Islet of Langerhans (tissue), 1 donor: ENCODE measurements around the gene FAM20C.

Experiments used
- FAIRE-seq: peaks from one replicate; lab custom pipeline; 2011; peaks lifted over from hg19 to GRCh38; lab: Jason Lieb, UNC

The FAM20C gene

DNA sequence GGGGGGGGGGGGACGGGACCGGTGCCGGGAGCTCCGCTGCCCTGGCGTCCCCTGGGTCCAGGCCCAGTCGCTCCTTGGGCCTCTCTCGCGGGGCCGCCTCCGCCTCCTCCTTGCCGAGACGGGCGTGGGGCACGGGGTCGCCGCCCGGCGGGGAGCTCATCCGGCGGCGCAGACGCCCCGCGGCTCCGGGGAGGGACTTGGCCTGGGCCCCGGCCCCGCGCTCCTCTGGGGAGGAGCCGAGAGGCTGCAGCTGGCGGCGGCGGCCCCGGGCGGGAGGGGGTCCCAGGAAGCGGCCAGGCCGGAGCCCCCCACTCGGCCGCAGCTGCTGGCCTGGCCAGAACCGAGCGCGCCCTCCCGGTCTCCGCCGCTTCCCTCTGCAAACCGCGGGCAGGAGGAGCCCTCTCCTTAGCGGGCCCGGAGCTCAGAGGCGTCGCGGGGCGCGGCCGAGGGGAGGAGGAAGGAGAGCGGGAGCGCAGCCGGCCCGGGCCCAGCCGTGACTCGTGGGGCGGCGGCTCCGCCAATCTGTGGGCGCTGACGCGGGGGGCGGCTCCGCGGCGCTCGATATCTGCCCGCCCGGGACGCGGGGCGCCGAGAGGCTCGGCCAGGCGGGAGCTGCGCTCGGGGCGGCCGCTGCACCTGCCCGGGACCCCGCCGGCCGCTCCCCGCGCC, at the start of gene FAM20C:
Gene FAM20C (plus strand): TSS at position 591 of the 669 bp plus-strand sequence. CDS start 629 bp downstream, outside the sequence.
- no peak for FAIRE-seq

DNA sequence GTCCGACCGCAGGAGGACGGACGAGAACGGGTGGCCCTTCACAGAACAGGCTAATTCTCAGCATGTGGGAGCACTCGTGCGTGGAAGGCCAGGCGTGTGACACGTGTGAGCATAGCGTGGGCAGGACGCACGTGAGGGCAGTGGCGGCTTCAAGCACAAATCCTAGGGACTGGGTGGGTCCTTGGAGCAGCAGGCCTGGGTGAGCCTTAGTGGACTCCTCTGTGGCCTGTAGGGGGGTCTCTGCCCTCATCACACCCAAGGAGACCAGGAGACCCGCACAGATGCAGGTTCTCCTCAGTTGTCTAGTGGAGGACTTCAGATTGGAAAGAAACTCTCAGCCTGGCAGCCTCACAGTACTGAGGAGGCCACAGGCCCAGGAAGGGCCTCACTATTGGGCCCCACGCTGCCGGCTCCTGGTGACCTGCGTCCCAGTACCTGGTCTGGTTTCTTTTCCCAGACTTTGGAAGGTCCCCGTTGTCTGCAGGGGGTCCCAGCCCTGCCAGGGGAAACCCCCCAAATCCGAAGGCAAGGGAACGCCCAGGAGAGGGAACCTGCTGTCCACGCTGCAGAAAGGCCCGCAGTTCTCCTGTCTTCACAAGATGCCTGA, 49.1 kb upstream of the FAM20C start:
- no peak for FAIRE-seq

DNA sequence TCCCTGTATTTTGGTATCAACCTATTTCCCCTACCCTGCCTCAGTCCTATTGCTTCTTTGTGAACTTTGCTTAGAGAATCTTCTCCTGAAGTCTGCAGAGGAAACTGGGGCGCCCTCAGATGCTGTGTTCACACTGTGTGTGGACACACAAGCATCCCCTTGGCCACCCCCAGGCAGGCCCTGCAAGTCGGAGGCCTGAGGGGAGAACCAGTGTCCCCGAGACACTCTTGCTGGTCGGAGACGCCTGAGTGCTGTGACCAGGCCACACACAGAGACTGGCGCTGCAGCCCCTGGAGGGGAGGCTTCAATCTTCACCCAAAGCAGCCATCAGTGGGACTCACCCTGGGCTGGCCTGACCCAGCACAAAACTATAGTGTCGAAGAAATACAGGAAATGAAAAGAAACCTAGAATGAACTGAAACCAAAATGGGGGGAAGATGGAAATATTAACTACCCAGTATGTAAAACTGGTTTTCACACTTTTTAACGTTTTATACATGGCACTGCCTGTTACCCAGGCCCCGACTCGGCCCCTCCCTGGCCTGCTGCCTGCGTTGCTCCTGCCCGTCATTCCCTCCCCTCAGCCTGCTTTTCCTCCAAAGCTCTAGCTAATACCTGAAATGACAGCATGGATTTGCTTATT, 48.4 kb upstream of the FAM20C start:
- FAIRE-seq = no peak

DNA sequence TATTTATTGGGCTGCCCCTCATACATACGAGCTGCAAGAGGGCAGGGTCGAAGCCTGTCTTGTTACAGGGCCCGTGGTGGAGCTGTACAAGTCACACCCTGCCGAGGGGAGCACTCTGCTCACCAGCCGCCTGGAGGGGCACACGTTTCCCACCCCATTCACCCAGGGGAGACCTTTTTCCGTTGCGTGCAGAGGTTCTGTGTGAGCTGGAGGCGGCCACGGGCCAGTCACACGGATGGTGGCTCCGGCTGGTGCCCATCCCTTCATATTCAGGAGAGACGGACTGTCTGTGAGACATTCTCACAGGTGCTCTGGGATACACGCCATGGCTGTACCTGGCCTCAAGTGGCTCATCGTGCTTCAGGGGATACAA, 47.9 kb upstream of the FAM20C start:
- FAIRE-seq = no peak

DNA sequence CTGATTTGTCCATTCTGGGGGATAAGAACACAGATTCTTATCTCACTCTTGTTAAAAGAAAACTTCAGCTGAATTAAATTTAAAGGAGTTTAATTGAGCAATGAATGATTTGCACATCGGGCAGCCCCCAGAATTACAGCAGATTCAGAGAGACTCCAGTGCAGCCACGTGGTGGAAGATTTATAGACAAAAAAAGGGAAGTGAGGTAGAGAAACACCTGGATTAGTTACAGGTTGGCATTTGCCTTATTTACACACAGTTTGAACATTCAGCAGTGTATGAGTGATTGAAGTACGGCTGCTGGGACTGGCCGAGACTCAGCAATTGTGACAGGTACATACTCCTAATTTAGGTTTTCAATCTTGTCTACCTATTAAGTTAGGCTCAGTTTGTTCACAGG, 46.5 kb upstream of the FAM20C start:
- FAIRE-seq = no peak

DNA sequence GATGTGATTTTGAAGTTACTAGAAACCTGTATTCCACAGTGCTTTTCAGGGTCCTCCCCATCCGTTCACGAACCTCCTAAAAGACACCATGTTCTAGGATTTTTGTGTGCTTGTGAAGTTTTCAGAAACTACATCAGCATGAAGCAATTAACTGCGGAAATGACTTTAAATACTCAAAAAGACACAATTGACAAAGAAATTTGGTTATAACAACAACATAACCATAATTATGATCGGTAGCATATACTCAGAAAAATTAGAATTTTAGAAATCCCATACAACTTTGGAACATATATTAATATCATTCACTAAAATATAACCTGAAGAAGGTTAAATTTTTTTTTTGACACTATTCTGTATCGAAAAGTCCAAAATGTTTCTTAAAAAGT, 43.8 kb upstream of the FAM20C start:
- peak; percentile 83 for FAIRE-seq

DNA sequence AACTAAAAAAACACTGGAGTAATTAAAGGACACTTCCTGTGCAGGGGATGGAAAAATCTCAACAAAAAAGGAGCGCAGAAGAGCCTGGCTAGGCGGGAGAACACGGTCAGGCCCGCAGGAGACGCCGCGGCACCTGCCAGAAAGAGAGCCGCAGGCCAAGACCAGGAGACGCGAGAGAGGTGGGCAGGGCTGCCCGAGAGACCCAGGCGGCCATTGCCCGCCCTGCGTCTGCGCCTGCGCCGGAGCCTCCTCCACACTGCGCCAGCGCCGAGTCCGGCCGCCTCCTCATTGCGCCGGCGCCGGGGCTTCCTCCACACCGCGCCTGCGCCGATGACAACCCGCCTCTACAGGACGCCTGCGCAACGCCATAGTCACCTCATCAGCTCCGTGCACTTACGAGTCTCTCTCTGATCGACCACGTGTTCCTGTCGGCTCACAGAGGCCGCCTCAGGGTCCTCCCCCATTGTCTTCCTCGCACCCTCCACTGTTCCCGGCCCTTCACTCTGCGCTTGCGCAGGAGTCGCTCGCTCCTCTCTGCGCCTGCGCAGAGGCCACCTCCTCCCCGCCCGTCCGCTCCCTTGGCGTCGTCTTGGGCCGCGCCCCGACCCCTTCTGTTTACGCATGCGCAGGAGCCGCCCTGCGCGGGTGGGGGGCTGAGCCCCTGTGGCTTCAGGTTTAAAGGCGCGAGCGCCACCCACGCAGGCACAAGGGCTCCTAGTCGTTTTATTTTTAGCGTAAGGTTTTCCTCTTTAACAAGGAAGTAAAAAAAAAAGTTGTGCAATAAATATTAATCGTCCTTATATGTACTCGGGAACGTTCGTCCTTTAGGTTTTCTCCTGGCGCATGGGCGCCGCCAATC, 43.2 kb upstream of the FAM20C start:
- no peak for FAIRE-seq

DNA sequence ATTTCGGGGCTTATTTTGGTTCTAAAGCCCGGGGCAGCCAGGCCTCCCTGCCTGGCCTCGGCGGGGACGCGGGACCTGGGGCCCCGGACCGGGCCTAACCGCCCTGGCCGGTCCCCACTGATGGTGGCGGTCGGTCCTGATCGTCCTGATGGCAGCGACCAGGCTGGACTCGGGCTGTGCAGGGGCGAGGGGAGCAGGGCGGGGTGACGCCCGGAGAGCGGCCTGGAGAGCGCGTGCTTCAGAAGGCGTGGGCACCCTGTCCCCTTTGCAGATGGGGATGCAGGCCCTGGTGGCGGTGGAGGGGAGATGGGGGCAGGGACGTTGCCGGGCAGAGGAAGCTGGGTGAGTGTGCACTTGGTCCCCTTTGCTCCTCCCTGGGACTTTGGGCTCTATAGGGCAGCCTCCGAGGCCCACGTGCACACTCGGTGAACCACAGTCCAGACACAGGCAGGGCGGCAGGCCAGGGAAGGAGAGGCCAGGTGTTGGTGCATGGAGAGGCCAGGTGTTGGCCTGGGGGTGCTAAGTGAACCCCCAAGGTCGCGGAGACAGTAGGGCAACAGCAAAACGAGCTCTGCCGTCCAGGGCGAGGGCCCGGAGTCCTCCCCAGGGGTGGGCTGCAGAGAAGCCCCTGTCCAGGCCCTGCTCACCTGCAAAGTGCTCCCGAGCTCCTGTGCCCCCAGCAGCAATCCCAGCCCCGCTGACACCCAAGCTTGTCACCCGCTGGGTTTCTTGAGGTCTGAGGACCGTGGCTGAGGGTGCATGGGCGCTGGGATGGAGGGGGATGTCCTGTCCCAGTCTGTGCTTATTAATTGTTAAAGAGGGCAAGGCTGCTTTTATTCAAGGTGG, 42.4 kb upstream of the FAM20C start:
- FAIRE-seq = no peak

DNA sequence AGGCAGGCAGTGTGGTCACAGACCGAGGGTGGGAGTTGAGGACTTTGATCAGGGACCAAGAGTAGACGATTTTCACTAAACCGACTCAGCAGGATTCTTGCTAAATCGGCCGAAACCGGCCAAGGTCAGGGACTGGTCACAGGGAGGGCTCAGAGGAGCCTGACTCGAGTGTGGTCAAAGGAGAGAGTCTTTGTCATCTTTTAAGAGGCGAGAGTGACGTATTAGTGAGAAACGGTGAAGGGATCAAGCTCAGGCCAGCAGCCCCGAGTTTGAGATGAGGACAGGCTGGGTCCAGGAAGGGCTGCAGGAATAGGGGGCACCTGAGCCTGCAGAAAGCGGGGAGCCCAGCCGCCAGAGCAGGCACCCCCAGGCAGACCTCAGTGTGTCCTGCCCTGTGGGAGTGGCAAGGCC, 41.6 kb upstream of the FAM20C start:
- FAIRE-seq = no peak

DNA sequence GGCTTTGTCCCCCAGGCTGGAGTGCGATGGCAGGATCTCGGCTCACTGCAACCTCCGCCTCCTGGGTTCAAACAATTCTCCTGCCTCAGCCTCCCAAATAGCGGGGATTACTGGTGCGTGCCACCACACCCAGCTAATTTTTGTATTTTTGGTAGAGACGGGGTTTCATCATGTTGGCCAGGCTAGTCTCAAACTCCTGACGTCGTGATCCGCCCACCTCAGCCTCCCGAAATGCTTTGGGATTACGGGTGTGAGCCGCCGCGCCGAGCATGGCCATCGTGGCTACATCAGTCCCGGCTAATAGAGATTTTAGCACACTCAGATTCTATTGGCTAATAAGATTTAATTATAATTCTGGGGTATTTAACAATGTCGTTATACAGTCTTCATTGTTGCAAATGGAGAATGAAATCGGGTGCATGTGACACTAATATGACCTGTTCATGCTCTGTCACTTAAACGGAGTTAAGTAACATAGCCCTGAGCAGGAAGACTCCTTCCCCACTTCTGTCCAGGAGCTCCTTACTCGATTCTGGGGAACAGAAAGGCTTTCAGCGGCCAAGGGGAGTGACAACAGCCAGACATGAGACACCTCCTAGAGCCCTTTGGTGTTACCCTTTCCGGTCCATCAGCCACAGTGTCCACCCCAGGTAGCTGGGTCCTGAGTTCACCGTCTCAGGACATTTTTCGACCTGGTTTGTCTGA, 40.9 kb upstream of the FAM20C start:
- FAIRE-seq = no peak

DNA sequence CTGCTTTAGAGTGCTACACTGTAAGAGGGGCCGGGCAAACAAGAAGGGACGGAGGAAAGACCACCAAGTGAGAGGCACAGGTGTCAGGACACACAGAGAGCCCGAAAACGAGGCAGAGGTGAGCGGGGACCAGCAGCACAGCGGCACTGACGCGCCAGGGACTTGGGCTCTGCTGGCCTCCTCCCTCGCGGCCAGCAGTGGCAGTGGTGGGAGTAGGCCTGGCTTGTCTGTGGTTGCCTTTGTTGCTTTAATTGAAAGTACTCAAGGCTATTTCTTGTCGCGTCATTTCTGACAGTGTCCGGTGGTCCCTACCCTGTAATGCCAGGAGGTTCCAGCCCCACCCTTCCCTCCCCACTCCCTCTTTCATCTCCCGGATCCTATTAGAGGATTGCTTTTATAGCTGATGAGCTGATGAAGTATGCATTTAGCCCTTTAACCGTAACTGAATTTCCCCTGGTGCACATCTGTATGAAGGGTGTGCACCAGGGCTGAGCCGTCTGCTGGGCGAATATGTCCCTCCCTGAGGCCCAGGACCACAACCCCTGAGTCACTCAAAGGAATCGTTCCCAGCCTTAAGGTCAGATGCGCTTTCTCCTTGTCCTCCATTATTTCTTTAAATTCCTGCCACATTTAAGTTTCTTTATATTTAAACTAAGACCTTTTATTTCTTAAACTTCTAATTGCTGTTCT, 39.5 kb upstream of the FAM20C start:
- FAIRE-seq = no peak

DNA sequence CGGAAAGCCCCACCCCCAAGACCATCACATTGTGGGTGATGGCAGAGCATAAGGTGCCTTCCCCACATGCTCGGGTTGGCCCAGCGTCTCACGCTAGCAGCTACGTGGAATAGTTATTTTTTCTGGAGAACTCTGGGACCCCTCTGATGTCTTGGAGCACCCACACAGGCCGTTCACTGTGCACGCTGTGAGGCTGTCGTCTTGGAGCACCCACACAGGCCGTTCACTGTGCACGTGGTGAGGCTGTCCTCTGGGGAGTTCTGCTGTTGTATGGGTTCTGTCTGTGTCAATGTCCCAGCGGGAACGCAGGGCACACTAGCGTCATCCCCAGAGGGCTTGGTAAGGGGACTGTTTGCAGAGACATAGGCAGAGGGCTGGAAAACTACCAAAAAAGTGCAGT, 38.8 kb upstream of the FAM20C start:
- no peak for FAIRE-seq

DNA sequence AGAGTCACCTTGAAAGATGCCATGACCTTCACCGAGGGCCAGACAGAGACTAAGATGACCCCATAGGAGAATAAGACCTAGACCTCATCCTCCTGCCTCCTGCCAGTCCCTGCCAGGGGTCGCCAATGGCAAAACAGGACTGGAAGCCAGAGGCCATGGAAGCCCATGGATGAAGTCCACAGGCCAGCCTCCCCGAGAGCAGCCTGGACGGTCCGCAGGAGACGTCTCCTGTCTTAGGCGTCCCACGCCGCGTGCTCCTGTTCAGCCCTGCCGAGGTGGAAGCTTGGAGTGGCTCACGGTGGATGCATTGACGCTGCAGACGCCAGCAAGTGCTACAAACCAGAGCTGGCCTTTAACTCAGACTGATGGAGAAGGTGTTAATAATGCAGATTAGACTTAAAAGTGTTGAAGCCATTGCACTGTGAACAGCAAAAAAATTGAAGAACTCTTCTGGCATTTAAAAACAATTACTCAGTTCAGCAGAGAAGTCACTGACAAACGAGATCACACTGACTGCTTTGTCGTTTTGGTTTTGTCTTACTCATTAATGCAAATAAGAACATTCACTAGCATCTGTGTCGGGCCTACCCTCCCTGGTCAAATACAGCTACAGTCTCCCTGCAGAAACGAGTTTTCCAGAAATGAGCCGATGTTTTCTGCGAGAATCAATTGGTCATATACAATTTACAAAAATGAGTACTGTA, 38.1 kb upstream of the FAM20C start:
- no peak for FAIRE-seq

DNA sequence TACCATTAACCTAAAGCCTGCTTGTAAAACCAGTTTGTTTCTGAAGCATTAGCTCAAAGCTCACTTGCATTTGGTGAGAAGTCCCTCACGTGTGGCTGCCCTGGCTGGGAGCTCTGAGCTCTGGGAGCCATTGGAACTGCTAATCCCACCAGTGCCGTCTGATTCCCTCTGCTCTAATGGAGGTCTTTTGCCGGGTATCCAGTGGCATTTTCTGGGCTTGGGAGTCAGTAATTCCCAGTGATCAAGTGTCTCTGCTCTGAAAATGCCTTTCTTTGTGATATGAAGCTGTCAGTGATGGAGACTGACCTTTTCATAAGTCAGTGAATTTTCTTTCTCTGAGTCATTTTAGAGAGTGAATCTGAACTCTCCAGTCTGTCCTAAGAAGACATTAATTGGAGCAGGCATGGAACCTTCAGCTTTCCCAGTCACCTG, 36.9 kb upstream of the FAM20C start:
- no peak for FAIRE-seq

DNA sequence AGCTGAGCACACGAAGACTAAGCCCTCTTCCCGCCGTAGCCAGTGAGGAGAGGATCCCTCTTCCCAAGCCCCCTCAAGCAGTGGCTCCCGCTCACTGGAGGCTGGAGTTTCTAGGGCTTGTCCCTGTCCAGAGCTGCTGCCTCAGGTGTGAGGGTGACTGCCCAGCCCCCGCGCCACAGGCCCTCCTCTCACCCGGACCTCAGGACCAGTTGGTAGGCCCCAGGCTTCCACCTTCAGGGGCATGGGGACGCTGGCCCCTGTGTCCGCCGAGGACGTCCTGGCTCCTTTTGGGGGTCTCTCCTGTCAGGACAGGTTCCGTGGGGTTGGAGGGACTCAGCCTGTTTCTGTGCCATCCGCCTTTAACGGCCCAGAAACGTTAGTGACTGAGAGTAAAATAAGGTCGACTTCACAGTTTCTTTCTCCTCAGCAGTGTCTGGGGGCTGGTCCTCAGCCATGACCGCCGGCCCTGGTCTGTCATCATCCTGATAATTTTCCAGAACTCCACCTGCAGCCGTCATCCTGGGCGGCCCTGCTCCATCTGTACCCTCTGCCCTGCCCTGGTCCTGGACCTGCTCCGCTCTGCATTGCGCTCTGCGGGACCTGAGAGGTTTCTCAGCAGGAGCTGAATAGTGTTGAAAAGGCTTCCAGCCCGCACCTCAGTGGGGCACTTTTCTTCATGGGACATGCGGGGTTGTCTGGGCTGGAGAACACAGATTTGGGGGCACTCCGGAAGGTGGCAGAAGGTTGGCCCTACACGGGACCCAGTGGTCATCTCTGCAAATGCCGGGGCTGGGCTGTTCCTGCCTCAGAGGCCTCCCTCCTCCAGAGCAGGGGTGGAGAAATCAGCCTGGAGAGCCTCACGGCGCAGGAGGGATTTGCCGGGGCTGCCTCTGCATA, 36.0 kb upstream of the FAM20C start:
- no peak for FAIRE-seq

DNA sequence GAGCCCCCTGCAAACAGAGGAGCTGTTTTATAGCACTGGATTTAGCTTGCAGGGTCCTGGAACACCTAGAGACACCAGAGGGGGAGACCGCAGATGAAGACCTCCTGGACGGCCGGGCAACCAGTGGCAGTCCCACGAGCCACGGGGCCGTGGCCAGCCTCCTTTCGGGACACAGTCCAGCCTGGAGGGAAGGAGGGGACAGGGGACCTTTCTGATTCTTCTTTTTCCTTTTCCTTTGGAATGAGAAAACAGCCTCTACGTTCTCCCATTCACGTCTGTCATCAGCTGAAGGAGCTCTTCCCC, 35.4 kb upstream of the FAM20C start:
- FAIRE-seq = no peak

DNA sequence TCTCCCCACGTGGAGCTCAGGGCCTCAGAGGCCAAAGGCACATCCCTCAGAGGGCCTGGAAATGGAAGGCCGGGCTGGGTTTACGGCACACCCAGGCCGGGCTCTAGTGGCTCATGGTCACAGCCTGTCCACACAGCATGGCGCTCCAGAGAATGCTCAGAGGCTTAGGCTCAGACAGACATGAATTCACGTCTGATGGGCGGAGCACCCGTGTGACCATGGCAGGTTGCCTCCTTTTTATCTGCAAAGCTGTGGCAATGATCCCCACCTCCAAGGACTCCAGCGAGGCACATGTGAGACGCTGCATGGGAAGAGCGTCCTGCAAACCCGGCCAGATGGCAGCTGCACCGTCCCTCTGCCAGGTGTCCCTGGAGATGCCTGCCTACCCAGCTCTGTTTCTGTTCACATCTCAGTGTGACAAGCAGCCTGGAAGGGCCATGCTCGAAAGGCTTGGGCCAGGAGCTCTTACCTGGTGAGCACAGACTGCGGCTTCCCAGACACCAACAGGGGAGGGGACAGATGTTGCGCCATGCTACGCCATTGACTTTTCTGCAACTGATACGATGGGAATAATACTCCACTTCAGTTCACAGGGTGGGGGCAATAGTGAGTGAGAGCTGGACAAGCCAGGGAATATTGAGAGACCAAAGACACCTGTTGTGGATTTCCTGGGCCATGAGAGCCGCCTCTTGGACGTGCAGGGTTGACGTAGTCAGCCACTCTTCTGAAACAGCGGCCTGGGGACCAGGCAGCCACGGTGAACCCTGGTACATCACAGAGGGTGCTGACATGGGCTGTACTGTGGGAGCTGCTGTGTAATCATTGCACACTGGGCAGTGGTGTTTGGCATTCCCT, 34.4 kb upstream of the FAM20C start:
- no peak for FAIRE-seq

DNA sequence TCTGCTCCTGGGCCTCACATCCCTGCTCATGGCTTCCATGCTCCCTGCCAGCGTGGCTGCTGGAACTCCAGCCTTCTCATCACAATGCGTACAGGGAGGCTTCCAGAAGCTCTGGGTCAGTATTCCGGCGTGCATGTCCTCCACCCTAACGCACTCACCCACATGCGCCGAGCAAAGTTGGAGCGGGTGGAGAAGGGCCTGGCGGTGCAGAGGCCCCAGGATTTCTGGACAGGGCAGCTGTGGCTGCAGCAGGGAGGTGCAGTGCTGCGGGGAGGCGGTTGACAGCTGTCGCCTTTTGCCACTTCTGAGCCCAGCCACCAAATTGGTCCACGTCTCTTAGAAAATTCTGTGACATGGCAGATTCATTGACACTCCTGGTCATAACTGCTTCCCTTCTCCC, 33.6 kb upstream of the FAM20C start:
- FAIRE-seq = no peak
